ENCODE data around the gene ANKRD11. TPM values are rescaled to one million over a fixed set of nuclear protein-coding genes. Genes with fewer than 3 reads are reported as not detected.

The ANKRD11 gene
- total RNA-seq, 1 donor from 2014 or later, result 164 TPM

DNA sequence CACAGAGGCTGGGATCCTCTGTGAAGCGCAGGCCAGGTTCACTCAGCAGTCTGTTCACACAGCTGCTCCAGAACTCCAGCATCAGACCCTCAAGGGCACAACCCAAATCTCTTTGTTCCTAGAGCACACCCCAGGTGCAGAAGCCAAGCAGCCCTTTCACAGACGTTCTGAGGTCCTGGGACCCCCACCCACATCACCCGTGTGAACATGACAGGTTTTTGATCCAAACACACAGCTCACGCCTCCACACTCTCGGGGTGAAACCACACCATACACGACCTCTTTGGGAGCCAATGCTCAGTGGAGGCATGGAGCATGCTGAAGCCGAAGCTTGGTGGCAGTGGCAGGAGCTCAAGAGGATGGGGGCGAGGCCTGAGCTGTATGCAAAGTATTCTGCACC lies 175.5 kb downstream of the ANKRD11 start:
- Mint-ChIP-seq H3K27me3 (ENCODE audit: low read depth) (no peaks in the 10 kb centered on the region), H3K4me3 (peak overlapping the region; percentile 35), H3K36me3 (ENCODE audit: low read depth) (peaks cover 6% of the 10 kb centered on the region), H3K4me1 (peaks cover 46% of the 10 kb centered on the region), H3K9me3 (no peaks in the 10 kb centered on the region), H3K27ac (ENCODE audit: unreplicated experiment) (peak overlapping the region; percentile 75)
- DNase-seq (ENCODE audit: low read depth, low spot score), result no peak
- TF ChIP-seq, protein P1, sequence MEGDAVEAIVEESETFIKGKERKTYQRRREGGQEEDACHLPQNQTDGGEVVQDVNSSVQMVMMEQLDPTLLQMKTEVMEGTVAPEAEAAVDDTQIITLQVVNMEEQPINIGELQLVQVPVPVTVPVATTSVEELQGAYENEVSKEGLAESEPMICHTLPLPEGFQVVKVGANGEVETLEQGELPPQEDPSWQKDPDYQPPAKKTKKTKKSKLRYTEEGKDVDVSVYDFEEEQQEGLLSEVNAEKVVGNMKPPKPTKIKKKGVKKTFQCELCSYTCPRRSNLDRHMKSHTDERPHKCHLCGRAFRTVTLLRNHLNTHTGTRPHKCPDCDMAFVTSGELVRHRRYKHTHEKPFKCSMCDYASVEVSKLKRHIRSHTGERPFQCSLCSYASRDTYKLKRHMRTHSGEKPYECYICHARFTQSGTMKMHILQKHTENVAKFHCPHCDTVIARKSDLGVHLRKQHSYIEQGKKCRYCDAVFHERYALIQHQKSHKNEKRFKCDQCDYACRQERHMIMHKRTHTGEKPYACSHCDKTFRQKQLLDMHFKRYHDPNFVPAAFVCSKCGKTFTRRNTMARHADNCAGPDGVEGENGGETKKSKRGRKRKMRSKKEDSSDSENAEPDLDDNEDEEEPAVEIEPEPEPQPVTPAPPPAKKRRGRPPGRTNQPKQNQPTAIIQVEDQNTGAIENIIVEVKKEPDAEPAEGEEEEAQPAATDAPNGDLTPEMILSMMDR (conservative IDR thresholded peaks at IDR 0.05), result no peak

DNA sequence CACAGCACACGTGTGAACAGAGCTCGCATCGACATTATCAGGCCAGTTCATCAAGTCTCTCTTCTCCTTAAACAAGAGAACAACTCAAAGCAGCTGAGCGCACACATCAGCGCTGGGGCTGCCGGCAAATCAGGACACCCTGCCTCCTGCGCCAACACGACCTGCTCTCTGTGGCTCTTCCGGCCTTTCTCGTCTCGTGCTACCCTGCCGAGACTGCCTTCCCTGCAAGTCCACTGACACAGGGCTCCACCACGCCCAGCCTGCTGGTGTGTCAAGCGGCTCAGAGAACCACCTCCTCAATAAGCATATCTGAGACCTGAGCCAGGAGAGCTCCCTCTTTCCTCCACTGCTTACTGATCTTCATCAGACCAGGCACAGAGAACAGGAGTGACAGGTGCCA lies 176.0 kb downstream of the ANKRD11 start:
- Mint-ChIP-seq H3K4me1 (peaks cover 41% of the 10 kb centered on the region), H3K27ac (ENCODE audit: unreplicated experiment) (peak overlapping the region; percentile 75), H3K9me3 (no peaks in the 10 kb centered on the region), H3K27me3 (ENCODE audit: low read depth) (no peaks in the 10 kb centered on the region), H3K4me3 (peak overlapping the region; percentile 35), H3K36me3 (ENCODE audit: low read depth) (peaks cover 6% of the 10 kb centered on the region)
- no peak for DNase-seq (ENCODE audit: low read depth, low spot score)
- TF ChIP-seq, protein P1 (conservative IDR thresholded peaks at IDR 0.05), result no peak

DNA sequence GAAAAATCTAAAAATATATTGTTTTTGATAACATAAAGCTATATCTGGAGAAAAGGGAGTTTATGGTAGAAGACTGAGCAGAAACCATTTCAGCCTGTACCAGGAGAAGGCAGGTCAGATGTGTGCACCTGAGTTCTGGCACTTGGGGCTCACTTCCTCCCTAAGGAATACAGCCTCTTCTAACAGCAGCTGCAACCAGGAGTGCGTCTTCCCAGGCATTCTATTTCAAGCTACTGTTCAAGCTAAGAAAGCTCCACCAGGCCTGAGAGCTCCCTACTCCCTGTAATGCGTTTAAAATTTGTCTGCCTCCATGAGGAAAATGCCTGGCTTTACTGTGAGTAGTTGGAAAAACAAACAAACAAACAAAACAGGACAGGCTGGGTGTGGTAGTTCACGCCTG lies 176.8 kb downstream of the ANKRD11 start:
- no peak for DNase-seq (ENCODE audit: low read depth, low spot score)
- H3K36me3 Mint-ChIP-seq (ENCODE audit: low read depth), result peaks cover 6% of the 10 kb centered on the region
- peaks cover 36% of the 10 kb centered on the region for H3K4me1 Mint-ChIP-seq
- H3K27me3 Mint-ChIP-seq (ENCODE audit: low read depth), result no peaks in the 10 kb centered on the region
- H3K4me3 Mint-ChIP-seq, result peak overlapping the region; percentile 15
- H3K27ac Mint-ChIP-seq (ENCODE audit: unreplicated experiment), result no peak overlapping the region
- no peaks in the 10 kb centered on the region for H3K9me3 Mint-ChIP-seq
- TF ChIP-seq, protein P1 (conservative IDR thresholded peaks at IDR 0.05), result no peak

DNA sequence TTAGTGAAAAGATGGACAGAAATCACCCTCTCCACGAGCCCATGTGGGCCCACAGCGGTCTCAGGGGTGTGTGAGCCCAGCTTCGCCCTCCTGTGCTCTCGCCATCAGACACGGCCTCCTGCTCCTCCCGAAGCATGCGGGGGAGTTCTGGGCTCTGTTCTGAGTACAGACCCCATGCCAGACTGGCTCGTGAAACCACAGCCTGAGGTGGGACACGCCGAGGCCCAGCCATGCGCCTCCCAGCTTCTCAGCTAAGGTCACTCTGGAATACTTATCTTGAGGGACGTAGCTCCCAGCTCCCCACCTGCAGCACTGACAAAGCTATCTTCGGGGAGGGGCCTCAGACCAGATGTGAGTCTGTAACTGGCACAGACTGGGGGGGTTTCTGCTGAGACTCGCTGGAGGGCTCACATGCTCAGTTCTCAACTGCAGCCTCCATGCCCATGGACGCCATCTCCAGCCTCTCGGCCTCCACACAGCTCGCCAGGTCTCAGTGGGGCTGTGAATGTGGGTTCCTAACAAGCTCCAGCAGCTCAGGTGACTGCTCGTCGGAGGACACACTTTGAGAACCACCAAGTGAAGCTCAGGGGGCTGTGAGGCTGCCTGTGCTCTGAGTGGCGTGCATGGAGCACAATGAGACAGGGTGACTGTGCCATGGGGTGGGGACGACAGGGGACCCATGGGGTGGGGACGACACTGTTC lies 177.6 kb downstream of the ANKRD11 start:
- no peak overlapping the region for H3K4me3 Mint-ChIP-seq
- no peaks in the 10 kb centered on the region for H3K9me3 Mint-ChIP-seq
- TF ChIP-seq, protein P1 (conservative IDR thresholded peaks at IDR 0.05), result no peak
- peaks cover 29% of the 10 kb centered on the region for H3K4me1 Mint-ChIP-seq
- H3K36me3 Mint-ChIP-seq (ENCODE audit: low read depth), result peaks cover 6% of the 10 kb centered on the region
- no peak overlapping the region for H3K27ac Mint-ChIP-seq (ENCODE audit: unreplicated experiment)
- no peak for DNase-seq (ENCODE audit: low read depth, low spot score)
- H3K27me3 Mint-ChIP-seq (ENCODE audit: low read depth), result no peaks in the 10 kb centered on the region

DNA sequence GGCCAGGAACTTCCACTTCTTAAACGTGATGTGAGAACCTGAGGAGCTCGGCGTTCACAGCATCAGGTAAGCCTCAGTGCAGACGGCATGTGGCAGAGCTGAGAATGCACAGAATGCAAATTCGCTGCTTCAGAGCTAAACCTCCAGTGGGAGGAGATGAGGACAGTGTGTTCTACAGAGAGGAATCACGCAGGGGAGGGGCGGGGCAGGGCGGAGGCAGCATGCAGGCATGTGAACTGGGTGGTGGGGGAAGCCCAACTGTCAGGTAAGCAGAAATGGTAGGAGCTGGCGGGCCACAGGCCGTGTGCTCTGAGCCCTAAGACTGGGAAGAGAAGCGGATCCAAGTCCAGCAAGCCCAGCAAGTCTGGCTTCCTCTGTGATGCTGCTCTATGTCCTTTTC lies 178.2 kb downstream of the ANKRD11 start:
- DNase-seq (ENCODE audit: low read depth, low spot score), result no peak
- TF ChIP-seq, protein P1 (conservative IDR thresholded peaks at IDR 0.05), result no peak
- Mint-ChIP-seq H3K27me3 (ENCODE audit: low read depth) (no peaks in the 10 kb centered on the region), H3K4me3 (no peak overlapping the region), H3K36me3 (ENCODE audit: low read depth) (peaks cover 6% of the 10 kb centered on the region), H3K9me3 (no peaks in the 10 kb centered on the region), H3K4me1 (peaks cover 29% of the 10 kb centered on the region), H3K27ac (ENCODE audit: unreplicated experiment) (no peak overlapping the region)
